Hematopoietic multipotent progenitor cell (in vitro differentiated cells): ENCODE data around the gene ENTPD1. TPM values are rescaled to one million over a fixed set of nuclear protein-coding genes. Genes with fewer than 3 reads are reported as not detected.
"Not testable (repeated sequence)": the region's sequence is repeated elsewhere in the genome, so short reads cannot be mapped to it uniquely, and the experiment has no call there.

ENCODE experiments used
- DNase-seq, 3 donors: peaks; one replicate each; pipeline ENCODE4 v3.0.0-alpha.2; 2011 to 2015; ENCODE audit warnings: low read depth in 2 of 3, low spot score in 2 of 3
- total RNA-seq: library from RNA; depleted of rRNA; stranded (reverse); fragments of >200 nt; gene quantifications from one replicate; pipeline ENCODE4 v1.2.3, GENCODE V29; 2012

The ENTPD1 gene
- total RNA-seq, 1 donor = 0.27 TPM

DNA sequence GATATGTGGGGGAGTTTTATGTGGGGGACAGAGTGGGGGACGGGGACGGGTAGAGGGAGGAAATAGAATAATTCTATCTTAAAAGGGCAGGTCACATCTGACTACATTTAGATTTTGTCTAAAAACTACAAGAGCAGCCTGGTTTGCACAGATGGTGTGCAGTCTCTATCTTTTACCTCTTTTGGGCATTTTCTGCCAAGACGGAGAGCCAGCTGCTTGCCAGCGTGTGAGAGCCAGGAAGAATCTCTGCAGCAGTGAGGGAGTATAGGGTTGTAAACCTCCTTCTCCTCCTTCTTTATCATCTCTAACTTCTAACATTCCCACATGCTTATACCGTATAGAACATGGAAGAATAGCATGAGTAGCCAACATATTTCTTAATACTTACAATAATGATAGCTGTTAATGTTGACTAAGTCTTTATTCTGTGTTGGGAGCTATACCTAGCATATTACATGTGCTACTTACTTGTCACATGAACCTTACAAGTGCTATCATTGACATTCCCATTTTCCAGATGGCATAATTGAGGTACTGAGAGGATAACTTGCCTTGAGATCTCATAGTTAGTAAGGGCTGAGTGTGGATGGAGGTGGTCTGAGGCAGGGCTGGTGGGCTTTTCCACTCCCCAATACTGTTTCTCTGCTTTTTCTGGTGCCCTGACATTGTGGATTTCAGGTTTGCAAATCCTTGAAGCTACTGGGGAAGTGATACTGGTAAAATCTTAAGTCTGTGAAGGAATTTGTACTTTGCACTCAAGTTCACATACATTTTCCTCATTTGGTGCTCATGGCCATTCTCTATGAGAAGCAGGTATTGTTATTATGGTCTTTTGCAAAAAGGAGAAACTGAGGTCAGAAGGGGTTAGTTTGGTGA lies 1.1 kb downstream of the ENTPD1 start:
- DNase-seq = no peak

DNA sequence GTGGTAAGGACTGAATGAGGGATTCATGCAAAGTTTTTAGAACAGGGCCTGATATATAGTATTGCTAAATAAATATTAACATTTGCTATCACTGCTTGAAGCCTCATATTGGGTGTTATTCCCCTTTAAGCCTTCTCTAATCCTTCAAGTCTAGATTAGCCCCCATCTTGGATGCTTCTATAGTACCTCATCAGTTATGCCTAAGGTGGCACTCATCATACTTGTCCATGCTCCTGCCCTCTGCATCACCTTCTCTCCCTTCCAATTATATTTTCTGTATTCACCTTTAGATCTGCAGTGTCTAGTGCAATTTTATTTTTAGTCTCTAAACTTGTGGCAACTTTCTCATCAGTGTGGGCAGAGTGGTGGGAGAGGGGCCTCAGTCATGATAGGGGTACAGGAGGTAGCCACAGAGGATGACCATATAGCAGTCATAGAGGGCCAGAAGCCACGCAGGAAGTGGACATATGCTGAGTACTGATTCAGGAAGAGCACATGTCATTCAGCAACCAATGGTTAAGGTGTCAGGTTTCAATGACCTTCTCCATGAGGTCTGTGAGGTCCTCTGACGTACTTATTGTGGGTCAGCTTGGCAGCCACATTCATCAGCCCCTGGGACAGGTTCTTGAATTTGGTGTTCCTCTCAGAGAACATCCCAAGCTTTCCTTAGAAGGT lies 2.5 kb downstream of the ENTPD1 start:
- DNase-seq = no peak

DNA sequence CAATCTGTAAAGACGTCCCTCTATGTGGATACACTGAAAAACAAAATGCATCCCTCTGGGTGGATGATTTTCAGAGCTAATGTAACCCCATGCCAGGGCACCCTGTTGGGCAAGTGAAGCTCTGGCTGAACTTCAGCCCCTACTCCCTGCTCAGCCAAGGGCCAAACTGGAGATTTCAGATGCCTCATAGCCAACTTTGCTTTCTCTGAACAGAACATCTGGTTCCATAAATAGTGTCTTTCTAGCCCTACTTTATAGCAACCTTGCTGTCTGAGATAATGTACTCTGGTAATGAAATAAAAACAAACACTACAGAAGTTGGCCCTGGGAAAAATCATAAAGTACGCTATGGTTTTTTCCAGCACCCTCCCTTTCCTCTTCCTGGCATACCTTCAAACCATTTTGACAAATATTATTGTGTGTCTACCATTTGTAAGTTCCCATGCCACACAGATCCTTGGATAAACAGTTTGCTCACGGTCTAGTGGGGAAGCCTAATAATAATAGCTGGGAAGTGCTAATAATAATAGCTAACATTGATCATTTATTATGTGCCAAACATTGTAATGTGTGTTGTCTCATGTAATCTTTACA lies 3.4 kb downstream of the ENTPD1 start:
- no peak for DNase-seq

DNA sequence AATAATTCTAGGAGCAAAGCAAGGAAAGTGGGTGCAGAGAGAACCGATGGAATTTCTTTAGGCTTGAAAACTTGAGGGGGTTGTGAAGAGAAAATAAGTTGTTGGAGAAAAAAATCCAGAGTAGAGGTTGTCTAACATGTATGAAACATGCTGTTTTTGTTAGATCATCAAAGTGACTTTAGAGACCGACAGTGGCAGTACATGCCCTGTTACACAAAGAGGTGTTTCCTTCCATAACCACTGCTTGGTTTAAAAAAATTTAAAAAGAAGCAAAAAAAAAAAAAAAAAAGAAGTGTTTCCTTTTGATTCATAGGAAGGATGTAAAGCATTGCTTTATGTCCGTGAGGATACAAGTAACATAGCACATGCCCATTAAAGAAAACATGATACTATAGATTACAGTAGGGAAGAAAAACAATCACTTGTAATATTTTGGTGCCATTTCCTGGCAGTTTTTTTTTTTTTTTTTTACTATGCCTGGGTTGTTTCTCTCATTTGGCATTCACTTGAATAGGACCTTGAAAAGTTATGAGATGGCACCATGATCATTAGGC lies 6.1 kb downstream of the ENTPD1 start:
- DNase-seq = peak in 1 of 3 donors; percentile 11

DNA sequence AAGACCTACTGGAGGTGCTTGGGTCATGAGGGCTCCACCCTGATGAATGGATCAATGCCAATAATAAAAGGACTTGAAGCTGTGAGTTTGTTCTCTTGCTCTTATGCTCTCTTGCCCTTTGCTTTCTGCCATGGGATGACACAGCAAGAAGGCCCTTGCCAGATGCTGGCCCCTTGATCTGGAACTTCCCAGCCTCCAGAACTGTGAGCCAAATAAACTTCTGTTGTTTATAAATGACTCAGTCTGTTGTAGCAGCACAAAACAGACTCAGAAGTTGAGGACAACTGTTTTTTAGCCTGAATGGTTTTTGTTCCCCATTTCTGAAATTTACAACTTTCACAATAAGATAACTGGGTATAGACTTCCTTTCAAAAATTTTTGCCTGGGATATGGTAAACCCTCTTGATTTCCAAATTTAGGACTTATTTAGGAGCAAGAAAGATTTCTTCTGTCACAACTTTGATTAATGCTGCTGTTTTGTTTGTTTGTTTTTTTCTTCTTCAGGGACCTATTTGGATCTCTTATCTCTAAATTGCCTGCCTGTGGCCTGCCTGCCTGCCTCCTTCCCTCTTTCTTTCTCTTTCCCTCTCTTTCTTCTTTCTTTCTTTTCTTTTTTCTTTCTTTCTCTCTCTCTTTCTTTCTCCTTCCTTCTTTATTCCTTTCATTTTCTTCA lies 12.1 kb downstream of the ENTPD1 start:
- peak in 1 of 3 donors; percentile 12 for DNase-seq

DNA sequence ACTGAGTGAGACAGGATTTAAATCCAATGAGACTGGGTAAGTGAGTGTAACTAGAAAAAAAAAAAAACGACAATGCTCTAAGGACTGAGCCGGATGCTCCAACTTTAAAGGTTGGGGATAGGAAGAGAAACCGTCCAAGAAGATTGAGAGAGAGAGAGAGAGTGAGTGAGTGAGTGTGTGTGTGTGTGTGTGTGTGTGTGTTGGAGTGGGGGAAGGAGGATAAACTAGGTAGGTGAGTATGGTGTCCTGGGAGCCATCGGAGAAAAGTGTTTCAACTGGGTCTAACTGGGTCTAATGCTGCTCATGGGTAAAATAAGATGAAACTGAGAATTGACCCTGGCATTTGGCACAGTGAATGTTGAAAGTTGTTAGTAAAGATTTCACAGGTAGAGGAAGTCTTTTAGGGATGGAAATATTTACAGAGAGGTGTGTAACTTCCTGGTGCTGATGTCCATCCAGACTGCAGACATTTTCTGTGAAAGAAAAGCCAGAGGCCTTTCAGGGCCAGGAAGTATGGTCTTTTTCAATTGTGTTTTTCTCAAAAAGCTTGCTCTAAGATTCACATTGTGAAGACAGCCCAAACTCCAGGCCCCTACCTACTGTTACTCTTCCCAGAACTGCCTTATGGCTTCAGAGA lies 14.2 kb downstream of the ENTPD1 start:
- no peak for DNase-seq

DNA sequence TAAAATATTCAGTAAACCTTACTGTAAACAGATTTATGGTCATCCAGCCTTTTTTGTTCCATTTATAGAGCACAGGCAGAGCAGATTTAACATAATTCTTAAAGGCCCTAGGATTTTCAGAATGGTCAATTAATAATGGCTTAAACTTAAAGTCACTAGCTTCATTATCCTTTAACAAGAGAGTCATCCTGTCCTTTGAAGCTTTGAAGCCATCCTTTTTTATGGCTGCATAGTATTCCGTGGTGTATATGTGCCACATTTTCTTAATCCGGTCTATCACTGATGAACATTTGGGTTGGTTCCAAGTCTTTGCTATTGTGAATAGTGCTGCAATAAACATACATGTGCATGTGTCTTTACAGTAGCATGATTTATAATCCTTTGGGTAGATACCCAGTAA lies 17.5 kb downstream of the ENTPD1 start:
- not testable (repeated sequence) for DNase-seq

DNA sequence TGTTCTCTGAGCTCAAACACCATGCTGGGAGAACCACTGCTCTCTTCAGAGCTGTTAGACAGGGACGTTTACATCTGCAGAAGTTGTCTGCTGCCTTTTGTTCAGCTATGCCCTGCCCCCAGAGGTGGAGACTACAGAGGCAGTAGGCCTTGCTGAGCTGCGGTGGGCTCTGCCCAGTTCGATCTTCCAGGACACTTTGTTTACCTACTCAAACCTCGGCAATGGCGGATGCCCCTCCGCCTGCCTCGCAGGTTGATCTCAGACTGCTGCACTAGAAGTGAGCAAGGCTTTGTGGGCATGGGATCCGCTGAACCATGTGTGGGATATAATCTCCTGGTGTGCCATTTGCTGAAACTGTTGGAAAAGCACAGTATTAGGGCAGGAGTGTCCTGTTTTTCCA lies 21.7 kb downstream of the ENTPD1 start:
- not testable (repeated sequence) for DNase-seq

DNA sequence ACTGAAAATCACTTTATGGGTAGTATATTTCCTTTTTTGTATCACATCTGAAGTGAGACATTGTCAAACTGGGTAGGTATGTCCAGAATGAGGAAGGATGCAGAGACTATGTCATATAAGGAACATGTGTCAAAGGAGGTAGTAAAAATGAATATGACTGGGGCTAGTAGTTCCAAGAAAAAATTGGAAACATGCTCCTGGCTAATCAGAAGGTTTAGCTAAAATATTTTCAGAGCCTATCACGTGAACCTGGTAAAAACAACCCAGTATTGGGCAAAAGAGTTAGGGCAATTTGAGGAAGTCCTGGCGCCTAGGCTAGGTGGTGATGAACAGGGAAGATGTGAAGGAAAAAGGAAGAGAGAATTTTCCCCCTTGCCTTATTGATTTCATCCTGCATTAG lies 26.4 kb downstream of the ENTPD1 start:
- no peak for DNase-seq

DNA sequence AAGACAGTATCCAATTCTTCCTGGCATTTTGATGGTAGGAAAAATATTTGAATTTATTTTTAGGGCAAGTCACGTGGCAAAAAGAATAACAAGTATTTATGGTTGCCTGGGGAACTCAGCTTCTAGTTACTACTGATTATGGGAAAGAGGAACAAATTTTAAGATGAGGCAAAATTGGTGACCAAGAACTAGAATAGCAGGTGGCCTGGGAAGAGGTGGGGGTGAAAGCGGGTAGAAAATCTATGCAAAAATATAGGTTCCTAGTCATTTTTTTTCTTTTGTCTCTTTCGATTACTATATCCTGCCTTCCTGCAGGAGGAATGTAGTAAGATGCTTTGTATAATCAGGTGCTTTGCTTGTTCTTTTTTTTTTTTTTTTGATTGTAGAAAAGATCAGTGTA lies 27.8 kb downstream of the ENTPD1 start:
- peak in 1 of 3 donors; percentile 8 for DNase-seq

DNA sequence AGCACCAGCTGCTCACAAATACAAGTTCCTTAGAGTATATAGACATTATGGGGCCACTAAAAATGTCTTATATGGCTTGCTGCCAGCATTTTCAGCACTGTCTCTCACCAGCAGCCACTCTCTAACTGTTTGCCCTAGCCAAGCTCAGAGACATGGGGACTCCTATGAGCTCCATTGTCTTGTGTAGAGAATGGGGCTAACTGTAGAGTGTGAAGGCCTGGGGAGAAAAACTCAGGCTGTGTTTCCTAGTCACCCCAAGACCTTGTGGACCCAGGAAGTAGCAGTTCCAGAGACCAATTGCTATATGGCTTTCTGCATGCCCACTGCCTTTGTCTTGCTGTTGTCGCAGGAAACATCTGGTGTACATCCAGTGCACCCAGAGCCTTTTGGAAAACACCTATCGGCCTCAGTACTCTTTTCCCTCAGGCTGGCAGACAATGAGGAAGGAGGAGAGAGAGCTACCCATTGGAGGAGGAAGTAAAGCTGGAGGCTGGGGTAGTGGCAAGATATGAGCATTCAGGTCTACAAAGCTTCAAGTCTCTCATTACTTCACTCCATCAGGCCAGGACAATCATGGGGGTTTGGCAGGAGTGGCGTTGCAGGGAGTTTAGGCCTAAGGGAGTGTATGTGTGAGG lies 28.4 kb downstream of the ENTPD1 start:
- DNase-seq = no peak

DNA sequence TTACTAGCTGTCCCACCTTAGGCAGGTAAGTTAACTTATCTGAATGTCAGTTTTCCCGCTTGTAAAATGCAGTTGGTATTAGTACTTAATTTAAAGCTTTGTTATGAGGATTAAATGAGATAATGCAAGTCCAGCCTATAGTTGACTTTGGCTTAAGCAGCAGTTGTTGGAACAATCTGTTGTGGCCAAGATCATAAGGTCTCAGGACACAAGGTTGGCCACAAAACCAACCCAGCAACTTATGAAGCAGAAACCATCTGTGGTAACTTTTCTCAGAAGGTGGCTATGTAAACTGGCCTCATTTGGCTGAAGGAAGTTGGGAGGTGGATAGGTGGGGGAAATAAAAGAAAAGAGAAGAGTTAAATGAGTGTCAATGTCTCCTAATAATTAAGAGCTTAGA lies 29.4 kb downstream of the ENTPD1 start:
- DNase-seq = no peak

DNA sequence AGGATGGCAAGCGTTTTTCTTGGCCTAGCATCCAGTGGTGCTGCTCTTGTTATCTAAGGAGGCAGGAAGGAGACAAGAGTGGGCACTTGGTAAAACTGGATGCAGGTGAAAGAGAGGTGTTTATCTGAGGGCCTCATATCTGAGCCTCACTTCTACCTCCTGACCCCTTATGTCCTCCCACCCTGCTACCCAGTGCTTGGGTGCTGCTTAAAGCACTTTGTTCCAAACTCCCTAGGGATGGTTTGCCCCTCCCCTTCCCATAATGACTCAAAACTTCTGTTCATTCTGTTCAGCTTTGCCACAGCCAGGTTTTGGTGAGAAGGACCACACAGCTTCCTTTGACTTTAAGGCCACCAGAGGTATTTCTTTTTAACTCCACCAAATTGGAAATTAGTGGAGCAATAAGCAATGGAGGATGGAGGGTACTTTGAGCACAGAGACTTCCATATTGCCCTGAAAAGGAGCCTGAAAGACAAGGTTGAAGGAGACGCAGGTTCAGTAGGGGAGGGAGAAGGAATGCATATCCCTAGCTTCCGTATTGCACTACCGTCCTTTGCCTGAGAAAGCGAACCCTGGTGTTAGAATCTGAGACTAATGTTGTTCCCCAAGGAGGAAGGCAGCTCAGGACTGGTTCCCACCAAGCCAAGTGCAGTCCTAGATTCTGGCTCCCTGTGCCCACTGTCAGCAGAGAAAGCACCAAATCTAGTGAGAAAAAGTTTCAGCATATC lies 30.1 kb downstream of the ENTPD1 start:
- DNase-seq = no peak

DNA sequence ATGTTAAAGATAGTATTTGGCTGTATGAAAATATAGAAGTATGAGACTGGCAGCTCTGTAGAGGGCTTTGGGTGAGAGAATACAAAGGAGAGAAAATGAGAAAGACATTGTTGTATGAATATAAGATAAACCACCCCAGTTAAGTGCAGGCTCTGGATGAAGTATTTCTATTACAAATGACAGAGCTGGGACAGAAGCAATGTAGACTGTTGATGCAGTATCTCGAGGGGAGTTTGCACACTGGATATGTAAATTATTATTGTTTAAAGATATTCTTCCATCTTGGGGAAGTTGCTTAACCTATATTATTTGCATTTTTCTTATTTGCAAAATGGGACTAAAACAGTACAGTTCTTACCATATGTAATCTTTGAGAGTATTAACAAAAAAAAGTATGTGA lies 31.5 kb downstream of the ENTPD1 start:
- no peak for DNase-seq

DNA sequence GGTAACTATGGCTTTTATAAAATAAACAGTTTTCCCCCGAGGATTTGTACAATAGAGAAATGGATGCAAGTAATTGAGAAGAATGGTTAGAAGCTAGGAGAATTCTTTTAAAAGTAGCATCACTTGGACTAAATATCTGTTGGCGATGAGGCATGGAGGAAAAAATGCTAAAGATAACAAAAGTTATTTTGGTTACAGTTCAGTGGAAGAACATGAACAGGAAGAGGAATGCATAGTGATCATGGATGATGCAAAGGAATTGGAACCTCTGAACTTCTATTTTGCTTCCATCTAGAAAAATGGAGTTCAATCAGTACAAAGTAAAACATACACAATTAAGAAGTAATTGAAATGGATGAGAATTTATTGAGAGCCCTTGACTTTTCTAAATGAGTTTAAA lies 32.9 kb downstream of the ENTPD1 start:
- DNase-seq = no peak

DNA sequence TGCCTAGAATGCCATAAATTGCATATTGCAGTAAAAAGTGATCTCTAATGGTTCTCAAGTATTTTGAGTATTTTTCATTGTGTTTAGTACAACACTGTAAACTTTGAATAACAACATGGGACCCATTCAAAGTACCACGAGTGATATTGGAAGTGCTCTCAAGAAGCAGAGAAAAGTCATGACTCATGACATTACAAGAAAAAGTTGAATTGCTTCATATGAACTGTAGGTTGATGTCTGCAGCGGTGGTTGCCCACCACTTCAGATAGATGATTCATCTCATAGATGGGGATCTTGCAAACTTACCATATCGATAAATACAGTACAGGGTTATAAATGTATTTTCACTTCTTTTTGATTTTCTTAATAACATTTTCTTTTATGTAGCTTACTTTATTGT lies 33.9 kb downstream of the ENTPD1 start:
- no peak for DNase-seq

DNA sequence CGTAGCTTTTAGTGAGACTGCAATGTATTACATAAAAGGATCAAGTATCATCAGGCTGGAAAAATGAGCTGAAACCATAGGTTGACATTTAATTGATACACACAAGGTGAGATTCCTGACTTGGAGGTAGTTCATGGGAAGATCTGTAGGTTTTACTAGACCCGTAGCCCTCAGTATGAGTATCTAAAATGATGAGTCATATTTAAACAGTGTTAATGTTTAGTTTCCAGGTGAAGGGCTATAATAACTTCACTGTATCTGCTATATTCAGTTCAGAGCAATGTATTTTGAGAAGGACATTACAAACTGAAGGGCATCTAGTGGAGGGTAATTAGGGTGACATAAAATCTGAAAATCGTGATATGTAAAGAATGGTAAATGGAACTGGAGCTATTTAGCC lies 35.0 kb downstream of the ENTPD1 start:
- no peak for DNase-seq

DNA sequence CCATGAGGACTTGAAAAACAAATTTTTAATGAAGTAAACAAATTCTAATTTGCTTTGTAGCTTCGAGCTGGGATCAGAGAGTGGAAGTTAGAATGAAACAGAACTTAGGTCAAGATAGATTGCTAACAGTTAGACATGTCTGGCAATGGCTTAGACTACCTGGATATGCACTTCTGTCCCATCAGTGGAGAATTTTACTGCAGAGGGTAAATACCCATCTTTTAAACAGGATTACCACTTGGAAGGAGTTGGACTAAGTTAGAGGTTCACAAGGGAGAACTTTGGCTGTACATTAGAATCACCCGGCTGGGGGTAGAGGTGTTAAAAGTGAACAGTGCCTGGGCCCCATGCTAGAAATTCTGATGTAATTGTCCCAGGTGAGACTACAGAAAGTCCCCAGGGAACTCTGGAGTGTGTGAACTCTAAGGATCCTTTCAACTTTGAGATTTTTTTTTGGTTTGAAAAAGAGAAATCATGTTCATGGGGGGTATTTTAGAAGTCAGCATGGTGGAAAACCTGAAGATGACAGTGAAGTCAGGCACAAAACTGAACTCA lies 35.5 kb downstream of the ENTPD1 start:
- DNase-seq = no peak

DNA sequence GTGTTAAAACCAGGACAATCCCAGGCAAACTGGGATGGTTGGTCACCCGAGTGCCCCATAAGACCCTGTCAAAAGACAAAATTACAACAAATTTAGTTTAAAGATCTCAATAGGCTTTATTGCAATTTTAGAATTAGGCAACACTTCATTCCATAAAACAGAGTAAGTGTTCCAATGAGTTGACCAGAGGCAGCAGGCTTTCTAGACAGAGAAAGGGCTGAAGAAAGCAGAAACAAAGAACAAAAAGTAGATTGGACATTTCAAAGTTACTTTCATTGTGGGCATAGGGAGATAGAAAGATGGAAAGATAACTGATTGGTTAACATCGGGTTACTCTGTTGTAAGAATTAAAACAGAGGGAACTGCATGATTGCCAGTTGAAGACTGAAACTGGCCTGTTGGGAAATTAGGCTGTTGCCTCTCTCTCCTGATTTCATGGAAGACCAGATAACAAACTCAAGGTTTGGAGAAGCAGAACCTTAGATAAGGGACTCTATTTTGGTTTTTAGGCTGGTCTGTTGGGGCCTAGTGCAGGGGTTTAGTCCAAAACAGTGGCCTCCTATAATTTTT lies 36.3 kb downstream of the ENTPD1 start:
- no peak for DNase-seq
